GM20431 (cell line): ENCODE measurements around the gene TAOK2.
"Not testable (repeated sequence)": the region's sequence is repeated elsewhere in the genome, so short reads cannot be mapped to it uniquely, and the experiment has no call there.

Experiments
- in situ Hi-C: fragments of 300-500 bp; cut with MseI, MboI; formaldehyde crosslinking; loops from one replicate; pipeline ENCODE4 v1.15.0; 2020; ENCODE audit warnings: low sequenced_read_pairs; ENCODE audit not compliant: unreplicated experiment

Gene TAOK2

GRCh38 chr16:29973384-29974246, at the start of gene TAOK2:
Gene TAOK2 (plus strand): TSS chr16:29973868. CDS start chr16:29977773, 3,905 bp downstream.
- in situ Hi-C loops, result no loop called here

- in situ Hi-C loops, result no loop called here
These were observed 48.4 kb upstream of the TAOK2 start for GRCh38 chr16:29925105-29925756.

- in situ Hi-C loops, result no loop called here
These were observed 47.6 kb upstream of the TAOK2 start, which contains the start of gene KCTD13 for GRCh38 chr16:29925781-29926710. Gene KCTD13 (minus strand): TSS chr16:29926226. CDS start chr16:29926033, 193 bp downstream.

- in situ Hi-C loops, result no loop called here
These were observed 47.0 kb upstream of the TAOK2 start for GRCh38 chr16:29926711-29927052.

- in situ Hi-C loops, result no loop called here
These were observed 46.4 kb upstream of the TAOK2 start for GRCh38 chr16:29927070-29927905.

GRCh38 chr16:29931750-29932149, 41.9 kb upstream of the TAOK2 start:
- in situ Hi-C loops, result not testable (repeated sequence)

GRCh38 chr16:29940656-29941055, 33.0 kb upstream of the TAOK2 start:
- in situ Hi-C loops, result no loop called here

- in situ Hi-C loops, result no loop called here
These were observed 29.5 kb upstream of the TAOK2 start for GRCh38 chr16:29943846-29944799.

- in situ Hi-C loops, result no loop called here
These were observed 25.8 kb upstream of the TAOK2 start for GRCh38 chr16:29947897-29948296.

- in situ Hi-C loops, result no loop called here
These were observed 22.7 kb upstream of the TAOK2 start for GRCh38 chr16:29950806-29951461.

GRCh38 chr16:29951625-29952365, 21.9 kb upstream of the TAOK2 start:
- in situ Hi-C loops, result no loop called here

- in situ Hi-C loops, result no loop called here
These were observed 14.9 kb upstream of the TAOK2 start for GRCh38 chr16:29958756-29959155.

- in situ Hi-C loops, result no loop called here
These were observed 14.4 kb upstream of the TAOK2 start for GRCh38 chr16:29959293-29959692.

- in situ Hi-C loops, result not testable (repeated sequence)
These were observed 13.8 kb upstream of the TAOK2 start for GRCh38 chr16:29959821-29960220.

- in situ Hi-C loops, result no loop called here
These were observed 12.6 kb upstream of the TAOK2 start for GRCh38 chr16:29961127-29961478.

GRCh38 chr16:29961479-29962343, 12.0 kb upstream of the TAOK2 start, which contains the start of gene TMEM219:
Gene TMEM219 (plus strand): TSS chr16:29962079. CDS start chr16:29963144, 1,065 bp downstream.
- in situ Hi-C loops, result no loop called here
